NB4 (cell line): Measurements from ENCODE around the gene ABT1.

Source experiments
- CTCF ChIP-seq: IDR thresholded peaks from one replicate; pipeline ENCODE4 v1.5.1; 2012; ENCODE audit warnings: low read depth, low read length
- MAX ChIP-seq: IDR thresholded peaks from 2 replicates; pipeline ENCODE4 v1.6.1; 2011; ENCODE audit warnings: low read depth, low read length

- TF ChIP-seq CTCF (no peak), MAX (no peak)
Observed at GRCh38 chr6:26627843-26628242, 31.1 kb downstream of the ABT1 start.
